T-helper 2 cell treated with Interferon-gamma antibody and Interleukin-4, amounts not matched to agents 5 μg/mL and 100 μg/mL, for 36 hours (primary cell): ENCODE results near the gene SAMD11.
A peak's percentile ranks its signal among the peaks of the same experiment; 100 is the strongest.
"Not testable (repeated sequence)": the region's sequence is repeated elsewhere in the genome, so short reads cannot be mapped to it uniquely, and the experiment has no call there.

Experiments used
- DNase-seq: peaks from one replicate; pipeline ENCODE4 v3.0.0; 2021; ENCODE audit warnings: low spot score
- H3K27ac Mint-ChIP-seq: one replicate; pipeline ENCODE4 v1.8.0; 2021; ENCODE audit warnings: mild to moderate bottlenecking, mixed read lengths
- H3K27me3 Mint-ChIP-seq: one replicate; pipeline ENCODE4 v1.8.0; 2021; ENCODE audit warnings: low read depth, mixed read lengths
- H3K36me3 Mint-ChIP-seq: one replicate; pipeline ENCODE4 v1.8.0; 2021; ENCODE audit warnings: low read depth, mixed read lengths
- H3K4me1 Mint-ChIP-seq: one replicate; pipeline ENCODE4 v1.8.0; 2021; ENCODE audit warnings: low read depth, mixed read lengths
- H3K4me3 Mint-ChIP-seq: one replicate; pipeline ENCODE4 v1.8.0; 2022; ENCODE audit warnings: mild to moderate bottlenecking, moderate library complexity, mixed read lengths
- H3K9me3 Mint-ChIP-seq: one replicate; pipeline ENCODE4 v1.8.0; 2021; ENCODE audit warnings: mixed read lengths

The SAMD11 gene

GRCh38 chr1:939511-940106 lies 15.9 kb downstream of the SAMD11 start:
- Mint-ChIP-seq H3K36me3 (peaks cover 2% of the 10 kb centered on the region), H3K9me3 (no peaks in the 10 kb centered on the region), H3K4me1 (peaks cover 3% of the 10 kb centered on the region), H3K4me3 (no peak overlapping the region), H3K27ac (no peak overlapping the region), H3K27me3 (peaks cover 38% of the 10 kb centered on the region)
- DNase-seq: no peak

- Mint-ChIP-seq H3K36me3 (peaks cover 7% of the 10 kb centered on the region), H3K9me3 (no peaks in the 10 kb centered on the region), H3K27me3 (peaks cover 33% of the 10 kb centered on the region), H3K27ac (no peak overlapping the region), H3K4me1 (peaks cover 3% of the 10 kb centered on the region), H3K4me3 (peak overlapping the region; percentile 21)
- DNase-seq: no peak
Measured at GRCh38 chr1:940107-941014, 16.6 kb downstream of the SAMD11 start.

GRCh38 chr1:941015-941587 lies 17.4 kb downstream of the SAMD11 start:
- Mint-ChIP-seq H3K4me1 (peaks cover 3% of the 10 kb centered on the region), H3K9me3 (no peaks in the 10 kb centered on the region), H3K4me3 (peak overlapping the region; percentile 58), H3K27ac (no peak overlapping the region), H3K27me3 (peaks cover 30% of the 10 kb centered on the region), H3K36me3 (peaks cover 14% of the 10 kb centered on the region)
- no peak for DNase-seq

GRCh38 chr1:941588-942383 lies 18.1 kb downstream of the SAMD11 start:
- no peak for DNase-seq
- peaks cover 28% of the 10 kb centered on the region for H3K27me3 Mint-ChIP-seq
- H3K36me3 Mint-ChIP-seq: peaks cover 14% of the 10 kb centered on the region
- H3K4me3 Mint-ChIP-seq: no peak overlapping the region
- no peak overlapping the region for H3K27ac Mint-ChIP-seq
- H3K9me3 Mint-ChIP-seq: no peaks in the 10 kb centered on the region
- H3K4me1 Mint-ChIP-seq: peaks cover 3% of the 10 kb centered on the region

- Mint-ChIP-seq H3K27ac (no peak overlapping the region), H3K4me3 (no peak overlapping the region), H3K27me3 (peaks cover 28% of the 10 kb centered on the region), H3K9me3 (no peaks in the 10 kb centered on the region), H3K4me1 (peaks cover 3% of the 10 kb centered on the region), H3K36me3 (peaks cover 19% of the 10 kb centered on the region)
- DNase-seq: no peak
Measured at GRCh38 chr1:942411-942821, 18.7 kb downstream of the SAMD11 start.

- DNase-seq: no peak
- Mint-ChIP-seq H3K9me3 (no peaks in the 10 kb centered on the region), H3K4me3 (no peak overlapping the region), H3K27ac (no peak overlapping the region), H3K27me3 (peaks cover 23% of the 10 kb centered on the region), H3K36me3 (peaks cover 20% of the 10 kb centered on the region), H3K4me1 (peaks cover 3% of the 10 kb centered on the region)
Measured at GRCh38 chr1:942864-943533, 19.3 kb downstream of the SAMD11 start.

- Mint-ChIP-seq H3K27me3 (peaks cover 17% of the 10 kb centered on the region), H3K9me3 (no peaks in the 10 kb centered on the region), H3K4me1 (peaks cover 3% of the 10 kb centered on the region), H3K4me3 (no peak overlapping the region), H3K27ac (no peak overlapping the region), H3K36me3 (peaks cover 20% of the 10 kb centered on the region)
- no peak for DNase-seq
Measured at GRCh38 chr1:943545-944340, 20.0 kb downstream of the SAMD11 start.

- Mint-ChIP-seq H3K4me1 (peaks cover 3% of the 10 kb centered on the region), H3K4me3 (no peak overlapping the region), H3K9me3 (no peaks in the 10 kb centered on the region), H3K27ac (no peak overlapping the region), H3K36me3 (peaks cover 25% of the 10 kb centered on the region), H3K27me3 (peaks cover 13% of the 10 kb centered on the region)
- no peak for DNase-seq
Measured at GRCh38 chr1:944341-945325, 20.9 kb downstream of the SAMD11 start.

- no peak for DNase-seq
- H3K27ac Mint-ChIP-seq: no peak overlapping the region
- H3K4me3 Mint-ChIP-seq: no peak overlapping the region
- peaks cover 9% of the 10 kb centered on the region for H3K27me3 Mint-ChIP-seq
- H3K9me3 Mint-ChIP-seq: no peaks in the 10 kb centered on the region
- H3K36me3 Mint-ChIP-seq: peaks cover 36% of the 10 kb centered on the region
- peaks cover 3% of the 10 kb centered on the region for H3K4me1 Mint-ChIP-seq
Measured at GRCh38 chr1:945688-946556, 22.2 kb downstream of the SAMD11 start.

GRCh38 chr1:946811-947210 lies 23.1 kb downstream of the SAMD11 start:
- H3K27ac Mint-ChIP-seq, H3K27me3 Mint-ChIP-seq, H3K9me3 Mint-ChIP-seq, H3K4me1 Mint-ChIP-seq, H3K4me3 Mint-ChIP-seq, DNase-seq: not testable (repeated sequence)
- peaks cover 43% of the 10 kb centered on the region for H3K36me3 Mint-ChIP-seq

- Mint-ChIP-seq H3K9me3 (no peaks in the 10 kb centered on the region), H3K4me3 (no peak overlapping the region), H3K27me3 (peaks cover 4% of the 10 kb centered on the region), H3K4me1 (no peaks in the 10 kb centered on the region), H3K36me3 (peaks cover 45% of the 10 kb centered on the region), H3K27ac (no peak overlapping the region)
- DNase-seq: no peak
Measured at GRCh38 chr1:947958-948357, 24.2 kb downstream of the SAMD11 start.
